Liver (tissue), 9 donors: ENCODE results near the gene IGSF22. TPM values are rescaled to one million over a fixed set of nuclear protein-coding genes. Genes with fewer than 3 reads are reported as not detected.

Experiments
- DNase-seq: peaks from one replicate; pipeline ENCODE4 v3.0.0-alpha.2; 2017; ENCODE audit warnings: low spot score
- H3K27ac ChIP-seq, 2 donors: one replicate each; pipeline ENCODE4 v1.7.0; 2013; ENCODE audit warnings: inconsistent platforms in 2 of 2, low read length in 2 of 2, control low read depth in 1 of 2, low read depth in 1 of 2, mild to moderate bottlenecking in 1 of 2
- H3K27me3 ChIP-seq, 4 donors: one replicate each; pipeline versions ENCODE4 v1.6.1 to v1.7.0; 2013; ENCODE audit warnings: low read length in 3 of 4, inconsistent platforms in 1 of 4, mild to moderate bottlenecking in 1 of 4, moderate library complexity in 1 of 4; ENCODE audit not compliant: control insufficient read depth in 4 of 4, insufficient read depth in 4 of 4
- H3K36me3 ChIP-seq, 4 donors: one replicate each; pipeline versions ENCODE4 v1.6.1 to v1.7.0; 2013; ENCODE audit warnings: low read length in 3 of 4, mild to moderate bottlenecking in 3 of 4, low read depth in 1 of 4, moderate library complexity in 1 of 4; ENCODE audit not compliant: control insufficient read depth in 4 of 4, insufficient read depth in 3 of 4
- H3K4me1 ChIP-seq, 4 donors: one replicate each; pipeline versions ENCODE4 v1.6.1 to v1.7.0; 2013; ENCODE audit warnings: low read length in 3 of 4, mild to moderate bottlenecking in 3 of 4, moderate library complexity in 1 of 4; ENCODE audit not compliant: control insufficient read depth in 4 of 4, insufficient read depth in 4 of 4
- H3K4me3 ChIP-seq, 3 donors: one replicate each; pipeline versions ENCODE4 v1.6.1 to v1.7.0; 2013; ENCODE audit warnings: low read length in 3 of 3, control low read depth in 1 of 3, low read depth in 1 of 3, mild to moderate bottlenecking in 1 of 3
- H3K9ac ChIP-seq, 2 donors: one replicate each; pipeline ENCODE4 v1.7.0; 2013; ENCODE audit warnings: low read length in 2 of 2, mild to moderate bottlenecking in 2 of 2, moderate library complexity in 2 of 2, control low read depth in 1 of 2, low read depth in 1 of 2
- H3K9me3 ChIP-seq, 4 donors: one replicate each; pipeline versions ENCODE4 v1.6.1 to v1.7.0; 2013; ENCODE audit warnings: low read length in 3 of 4; ENCODE audit not compliant: control insufficient read depth in 4 of 4
- ATF3 ChIP-seq: IDR thresholded peaks from 2 replicates; pipeline ENCODE4 v1.6.1; 2016; ENCODE audit warnings: antibody characterized with exemption
- EGR1 ChIP-seq, 2 donors: IDR thresholded peaks; 2 replicates each; pipeline ENCODE4 v1.6.1; 2016 to 2018; ENCODE audit warnings: antibody characterized with exemption in 2 of 2, low read depth in 2 of 2
- FOXA1 ChIP-seq: IDR thresholded peaks from 2 replicates; pipeline ENCODE4 v1.6.1; 2016; ENCODE audit warnings: antibody characterized with exemption
- FOXA2 ChIP-seq: IDR thresholded peaks from 2 replicates; pipeline ENCODE4 v1.6.1; 2016; ENCODE audit warnings: antibody characterized with exemption
- HNF4A ChIP-seq, 2 donors: conservative IDR thresholded peaks; 2 replicates each; pipeline ENCODE4 v1.6.1; 2016; ENCODE audit warnings: antibody characterized with exemption in 2 of 2, mild to moderate bottlenecking in 2 of 2
- JUND ChIP-seq, 2 donors: IDR thresholded peaks; 2 replicates each; pipeline ENCODE4 v1.6.1; 2016; ENCODE audit warnings: antibody characterized with exemption in 2 of 2
- MAX ChIP-seq: IDR thresholded peaks from 2 replicates; pipeline ENCODE4 v1.6.1; 2016; ENCODE audit warnings: antibody characterized with exemption
- NR2F2 ChIP-seq: IDR thresholded peaks from 2 replicates; pipeline ENCODE4 v1.6.1; 2016; ENCODE audit warnings: antibody characterized with exemption
- RAD21 ChIP-seq, 2 donors: IDR thresholded peaks; 2 replicates each; pipeline ENCODE4 v1.6.1; 2016; ENCODE audit warnings: antibody characterized with exemption in 2 of 2, mild to moderate bottlenecking in 2 of 2
- REST ChIP-seq: IDR thresholded peaks from 2 replicates; pipeline ENCODE4 v1.6.1; 2016; ENCODE audit warnings: antibody characterized with exemption, mild to moderate bottlenecking
- RXRA ChIP-seq, 2 donors: IDR thresholded peaks; 2 replicates each; pipeline ENCODE4 v1.6.1; 2017 to 2018; ENCODE audit warnings: antibody characterized with exemption in 2 of 2, mild to moderate bottlenecking in 1 of 2
- SP1 ChIP-seq: IDR thresholded peaks from 2 replicates; pipeline ENCODE4 v1.6.1; 2018; ENCODE audit warnings: antibody characterized with exemption, mild to moderate bottlenecking
- TAF1 ChIP-seq: conservative IDR thresholded peaks from 2 replicates; pipeline ENCODE4 v1.6.1; 2016; ENCODE audit warnings: antibody characterized with exemption, mild to moderate bottlenecking
- YY1 ChIP-seq: IDR thresholded peaks from 2 replicates; pipeline ENCODE4 v1.6.1; 2016; ENCODE audit warnings: antibody characterized with exemption, mild to moderate bottlenecking
- ZBTB33 ChIP-seq: IDR thresholded peaks from 2 replicates; pipeline ENCODE4 v1.6.1; 2016; ENCODE audit warnings: antibody characterized with exemption
- WGBS: extraction: QIAGEN DNeasy Blood & Tissue Kit; methylation state at CpG from one replicate; pipeline ENCODE4 v1.1.7; 2013; 5-methylcytosine and 5-hydroxymethylcytosine counted together
- polyA plus RNA-seq, 2 donors: library from polyadenylated mRNA; stranded (reverse) in 1 of 2; unstranded in 1 of 2; fragments of 200-250 nt in 1 of 2; fragments of >200 nt in 1 of 2; fragmentation: Nextera tagmentation in 1 of 2; extraction: Ambion mirVana in 1 of 2; gene quantifications; one replicate each; pipeline versions ENCODE4 v1.2.1 to v1.2.3, GENCODE V29; 2013 to 2015
- total RNA-seq, 2 donors: library from RNA; depleted of rRNA; stranded (reverse); fragments of >200 nt; gene quantifications; one replicate each; pipeline ENCODE4 v1.2.3, GENCODE V29; 2014
- donor health status: healthy.
- donor health status: healthy.
- donor health status: healthy.
- donor health status: healthy.
- donor health status: healthy.

IGSF22 gene
- not detected for total RNA-seq
- polyA plus RNA-seq, result under 1 TPM; 0.12 to 0.26 TPM

GRCh38 chr11:18726040-18726439 is at the start of gene IGSF22:
IGSF22 (minus strand) TSS chr11:18726188; CDS start chr11:18724236, 1,952 bp downstream.
- Histone ChIP-seq H3K9me3 (no peaks in the 10 kb centered on the region), H3K27me3 (peaks cover 0 to 4% (median 0%) of the 10 kb centered on the region in 4 donors), H3K36me3 (no peaks in the 10 kb centered on the region), H3K4me3 (no peak within 1 kb of the TSS), H3K9ac (no peak within 1 kb of the TSS), H3K27ac (no peak within 1 kb of the TSS), H3K4me1 (peaks cover 4 to 10% (median 7%) of the 10 kb centered on the region in 4 donors)
- TF ChIP-seq HNF4A (conservative IDR thresholded peaks at IDR 0.05) (no peak), TAF1 (no peak), FOXA1 (no peak), RXRA (IDR thresholded peaks at IDR 0.05) (no peak), NR2F2 (no peak), RAD21 (IDR thresholded peaks at IDR 0.05) (no peak), FOXA2 (no peak), JUND (IDR thresholded peaks at IDR 0.05) (no peak), ATF3 (no peak)
- 70% methylated on average over 7 of the region's 7 CpGs for WGBS
- no peak for DNase-seq

- Histone ChIP-seq H3K4me1 (no peaks in the 10 kb centered on the region), H3K4me3 (no peak overlapping the region), H3K36me3 (no peaks in the 10 kb centered on the region), H3K27ac (no peak overlapping the region), H3K9ac (no peak overlapping the region), H3K9me3 (no peaks in the 10 kb centered on the region), H3K27me3 (no peaks in the 10 kb centered on the region)
- no peak for TF ChIP-seq REST
- TF ChIP-seq FOXA1, result no peak
- no peak for TF ChIP-seq HNF4A (conservative IDR thresholded peaks at IDR 0.05)
- no peak for TF ChIP-seq EGR1 (IDR thresholded peaks at IDR 0.05; ENCODE audit: low read depth in 2 of 2)
- no peak for TF ChIP-seq ZBTB33
- TF ChIP-seq TAF1, result no peak
- TF ChIP-seq SP1, result no peak
- TF ChIP-seq JUND (IDR thresholded peaks at IDR 0.05), result no peak
- 76% methylated on average over 7 of the region's 7 CpGs for WGBS
- no peak for DNase-seq
Observed at GRCh38 chr11:18774801-18775200, 48.8 kb upstream of the IGSF22 start.

- H3K27me3 ChIP-seq, result no peaks in the 10 kb centered on the region
- no peak overlapping the region for H3K9ac ChIP-seq
- no peaks in the 10 kb centered on the region for H3K9me3 ChIP-seq
- H3K27ac ChIP-seq, result no peak overlapping the region
- H3K36me3 ChIP-seq, result no peaks in the 10 kb centered on the region
- H3K4me3 ChIP-seq, result no peak overlapping the region
- no peaks in the 10 kb centered on the region for H3K4me1 ChIP-seq
- DNase-seq, result no peak
- WGBS, result 77% methylated on average over 3 of the region's 3 CpGs
- TF ChIP-seq HNF4A (conservative IDR thresholded peaks at IDR 0.05) (no peak), ZBTB33 (no peak), EGR1 (IDR thresholded peaks at IDR 0.05; ENCODE audit: low read depth in 2 of 2) (no peak), MAX (no peak), RXRA (IDR thresholded peaks at IDR 0.05) (no peak), ATF3 (no peak), SP1 (no peak), REST (no peak), YY1 (no peak), FOXA1 (no peak), TAF1 (no peak)
Observed at GRCh38 chr11:18773681-18774080, 47.7 kb upstream of the IGSF22 start.
